ENCODE data around the gene C5orf63. TPM values are rescaled to one million over a fixed set of nuclear protein-coding genes. Genes with fewer than 3 reads are reported as not detected.
"Not testable (repeated sequence)": the region's sequence is repeated elsewhere in the genome, so short reads cannot be mapped to it uniquely, and the experiment has no call there.

C5orf63 gene
- total and polyA plus RNA-seq, 11 donors, result 1.4 to 14.7 (median 6.4) TPM

- TF ChIP-seq, protein P1, sequence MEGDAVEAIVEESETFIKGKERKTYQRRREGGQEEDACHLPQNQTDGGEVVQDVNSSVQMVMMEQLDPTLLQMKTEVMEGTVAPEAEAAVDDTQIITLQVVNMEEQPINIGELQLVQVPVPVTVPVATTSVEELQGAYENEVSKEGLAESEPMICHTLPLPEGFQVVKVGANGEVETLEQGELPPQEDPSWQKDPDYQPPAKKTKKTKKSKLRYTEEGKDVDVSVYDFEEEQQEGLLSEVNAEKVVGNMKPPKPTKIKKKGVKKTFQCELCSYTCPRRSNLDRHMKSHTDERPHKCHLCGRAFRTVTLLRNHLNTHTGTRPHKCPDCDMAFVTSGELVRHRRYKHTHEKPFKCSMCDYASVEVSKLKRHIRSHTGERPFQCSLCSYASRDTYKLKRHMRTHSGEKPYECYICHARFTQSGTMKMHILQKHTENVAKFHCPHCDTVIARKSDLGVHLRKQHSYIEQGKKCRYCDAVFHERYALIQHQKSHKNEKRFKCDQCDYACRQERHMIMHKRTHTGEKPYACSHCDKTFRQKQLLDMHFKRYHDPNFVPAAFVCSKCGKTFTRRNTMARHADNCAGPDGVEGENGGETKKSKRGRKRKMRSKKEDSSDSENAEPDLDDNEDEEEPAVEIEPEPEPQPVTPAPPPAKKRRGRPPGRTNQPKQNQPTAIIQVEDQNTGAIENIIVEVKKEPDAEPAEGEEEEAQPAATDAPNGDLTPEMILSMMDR (IDR thresholded peaks at IDR 0.05), result no peak
- no peak for TF ChIP-seq POLR2A (IDR thresholded peaks at IDR 0.05)
- H3K27me3 ChIP-seq, result no peaks in the 10 kb centered on the region
- no peaks in the 10 kb centered on the region for H3K9me3 ChIP-seq
- no peak overlapping the region for H3K27ac ChIP-seq
- H3K4me3 ChIP-seq, result no peak overlapping the region
- DNase-seq, result no peak
- WGBS, 4 donors, result 87 to 99% (median 96%) methylated on average over 3 of the region's 3 CpGs
- intact Hi-C loops (cut with DNase I), result loop anchor here in 3 of 10 donors (10.0 kb wide), 1 partner anchor 48 kb away; no protein-coding TSS in a partner anchor
- ATAC-seq, result no peak
- no peaks in the 10 kb centered on the region for H3K36me3 ChIP-seq
- peaks cover 0 to 29% (median 13%) of the 10 kb centered on the region in 12 donors for H3K4me1 ChIP-seq
Measured at GRCh38 chr5:127022846-127023245, 50.5 kb downstream of the C5orf63 start.

GRCh38 chr5:127019928-127020327 lies 53.4 kb downstream of the C5orf63 start:
- ATAC-seq (peak in 1 of 4 donors; percentile 33), DNase-seq (no peak)
- no peaks in the 10 kb centered on the region for H3K9me3 ChIP-seq
- H3K4me1 ChIP-seq, result peaks cover 0 to 17% (median 2%) of the 10 kb centered on the region in 12 donors
- TF ChIP-seq, protein P1 (IDR thresholded peaks at IDR 0.05), result no peak
- no peak for TF ChIP-seq POLR2A (IDR thresholded peaks at IDR 0.05)
- no peaks in the 10 kb centered on the region for H3K36me3 ChIP-seq
- 52 to 82% (median 63%) methylated on average over 1 of the region's 1 CpG for WGBS, 4 donors
- intact Hi-C loops (cut with DNase I), result loop anchor here in 3 of 10 donors (10.0 kb wide), 1 partner anchor 45 kb away; no protein-coding TSS in a partner anchor
- H3K27me3 ChIP-seq, result no peaks in the 10 kb centered on the region
- no peak overlapping the region for H3K4me3 ChIP-seq
- no peak overlapping the region for H3K27ac ChIP-seq

DNA sequence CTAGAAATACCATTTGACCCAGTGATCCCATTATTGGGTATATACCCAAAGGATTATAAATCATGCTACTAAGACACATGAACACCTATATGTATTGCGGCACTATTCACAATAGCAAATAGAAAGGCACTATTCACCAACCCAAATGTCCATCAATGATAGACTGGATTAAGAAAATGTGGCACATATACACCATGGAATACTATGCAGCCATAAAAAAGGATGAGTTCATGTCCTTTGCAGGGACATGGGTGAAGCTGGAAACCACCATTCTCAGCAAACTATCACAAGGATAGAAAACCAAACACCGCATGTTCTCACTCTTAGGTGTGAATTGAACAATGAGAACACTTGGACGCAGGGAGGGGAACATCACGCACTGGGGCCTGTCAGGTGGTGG lies 56.6 kb downstream of the C5orf63 start:
- ATAC-seq; H3K36me3 ChIP-seq; DNase-seq; intact Hi-C loops (cut with DNase I); H3K27me3 ChIP-seq; H3K27ac ChIP-seq; H3K4me3 ChIP-seq; H3K9me3 ChIP-seq: not testable (repeated sequence)
- 96 to 99% (median 98%) methylated on average over 4 of the region's 4 CpGs for WGBS, 4 donors
- peaks cover 0 to 30% (median 13%) of the 10 kb centered on the region in 12 donors for H3K4me1 ChIP-seq

DNA sequence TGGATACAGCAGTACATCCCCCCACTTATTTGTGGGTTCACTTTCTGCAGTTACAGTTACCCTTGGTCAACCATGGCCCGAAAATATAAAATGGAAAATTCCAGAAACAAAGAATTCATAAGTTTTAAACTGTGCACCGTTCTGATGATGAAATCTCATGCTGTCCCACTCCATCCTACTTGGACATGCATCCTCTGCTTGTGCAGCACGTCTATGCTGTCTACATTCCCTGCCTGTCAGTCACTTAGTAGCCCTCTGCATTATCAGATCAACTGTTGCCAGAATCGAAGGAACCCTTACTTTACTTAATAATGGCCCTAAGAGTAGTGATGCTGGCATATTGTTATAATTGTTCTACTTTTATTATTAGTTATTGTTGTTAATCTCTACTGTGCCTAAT lies 57.6 kb downstream of the C5orf63 start:
- Histone ChIP-seq H3K4me3 (no peak overlapping the region), H3K27ac (no peak overlapping the region), H3K4me1 (peaks cover 0 to 38% (median 21%) of the 10 kb centered on the region in 12 donors), H3K36me3 (no peaks in the 10 kb centered on the region), H3K9me3 (no peaks in the 10 kb centered on the region), H3K27me3 (no peaks in the 10 kb centered on the region)
- DNase-seq (no peak), ATAC-seq (no peak)
- 61 to 65% (median 64%) methylated on average over 4 of the region's 4 CpGs for WGBS, 4 donors
- TF ChIP-seq, protein P1 (IDR thresholded peaks at IDR 0.05), result no peak
- no peak for TF ChIP-seq POLR2A (IDR thresholded peaks at IDR 0.05)
- intact Hi-C loops (cut with DNase I), result no loop called here

DNA sequence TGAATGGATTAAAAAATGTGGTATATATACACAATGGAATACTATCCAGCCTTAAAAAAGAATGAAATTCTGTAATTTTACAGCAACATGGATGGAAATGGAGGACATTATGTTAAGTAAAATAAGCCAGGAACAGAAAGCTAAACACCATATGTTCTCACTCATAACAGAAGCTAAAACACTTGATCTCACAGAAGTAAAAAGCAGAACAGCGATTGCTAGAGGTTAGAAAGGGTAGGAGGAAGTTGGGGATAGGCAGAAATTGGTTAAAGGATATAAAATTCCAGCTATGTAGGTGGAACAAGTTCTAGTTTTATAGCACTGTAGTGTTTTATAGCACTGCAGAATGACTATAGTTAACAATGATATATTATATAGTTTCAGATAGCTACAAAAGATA lies 58.7 kb downstream of the C5orf63 start:
- Histone ChIP-seq H3K36me3 (no peaks in the 10 kb centered on the region), H3K27ac (no peak overlapping the region), H3K4me3 (no peak overlapping the region), H3K4me1 (peaks cover 0 to 47% (median 30%) of the 10 kb centered on the region in 12 donors), H3K9me3 (no peaks in the 10 kb centered on the region), H3K27me3 (no peaks in the 10 kb centered on the region)
- no peak for DNase-seq
- no peak for TF ChIP-seq POLR2A (IDR thresholded peaks at IDR 0.05)
- TF ChIP-seq, protein P1 (IDR thresholded peaks at IDR 0.05), result no peak
- 61 to 78% (median 72%) methylated on average over 1 of the region's 1 CpG for WGBS, 4 donors
- ATAC-seq, result no peak
- intact Hi-C loops (cut with DNase I), result no loop called here
